AML-193 (cell line): ENCODE data around the gene AKR1C8.
"Not testable (repeated sequence)": the region's sequence is repeated elsewhere in the genome, so short reads cannot be mapped to it uniquely, and the experiment has no call there.

Experiments used
- DNase-seq, 2 experiments: peaks; one replicate each; lab custom pipeline; 2025; lab: John Stamatoyannopoulos, UW

The AKR1C8 gene

DNA sequence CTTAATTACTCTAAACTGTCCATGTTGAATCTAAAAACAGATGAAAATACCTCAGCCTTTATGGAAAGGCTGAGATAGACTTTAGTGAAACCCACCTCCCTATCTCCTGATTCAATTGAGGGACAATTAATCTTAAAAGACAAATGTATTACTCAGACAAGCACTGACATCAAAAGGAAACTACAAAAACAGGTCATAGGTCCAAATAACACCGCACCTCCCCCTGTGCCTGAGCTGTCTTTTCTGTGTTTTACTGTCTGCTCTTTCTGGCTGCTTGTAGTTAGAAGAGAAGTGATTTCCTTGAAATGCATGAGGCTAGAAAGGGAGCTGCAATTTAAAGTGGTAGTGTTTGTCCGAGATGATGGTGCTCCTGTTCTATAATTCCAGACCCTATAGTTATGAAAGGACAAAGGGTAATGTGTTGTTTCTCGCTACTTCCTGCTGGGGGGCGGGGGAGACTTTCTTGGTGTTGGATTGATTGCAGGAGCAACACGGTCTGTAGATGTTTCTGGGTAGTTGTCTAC, 16.0 kb downstream of the AKR1C8 start:
- no peak for DNase-seq

DNA sequence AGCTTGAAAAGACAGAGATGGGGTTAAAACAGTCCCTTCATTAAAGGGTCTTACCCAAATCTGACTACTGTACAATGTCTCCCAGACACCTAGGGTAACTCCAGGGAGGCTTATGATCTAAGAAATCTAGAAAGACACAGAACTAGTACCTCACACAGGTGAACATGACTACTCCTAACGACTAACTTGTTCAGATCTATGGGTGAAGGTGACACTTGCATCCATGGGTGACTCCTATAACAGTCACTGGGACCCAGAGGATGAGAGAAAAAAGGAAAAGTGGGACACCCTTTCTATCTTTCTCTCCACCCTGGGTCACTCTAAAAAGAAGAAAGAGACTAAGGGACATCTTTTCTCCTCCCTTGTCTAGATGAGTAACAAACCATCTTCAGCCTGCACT, 19.2 kb downstream of the AKR1C8 start:
- no peak for DNase-seq

DNA sequence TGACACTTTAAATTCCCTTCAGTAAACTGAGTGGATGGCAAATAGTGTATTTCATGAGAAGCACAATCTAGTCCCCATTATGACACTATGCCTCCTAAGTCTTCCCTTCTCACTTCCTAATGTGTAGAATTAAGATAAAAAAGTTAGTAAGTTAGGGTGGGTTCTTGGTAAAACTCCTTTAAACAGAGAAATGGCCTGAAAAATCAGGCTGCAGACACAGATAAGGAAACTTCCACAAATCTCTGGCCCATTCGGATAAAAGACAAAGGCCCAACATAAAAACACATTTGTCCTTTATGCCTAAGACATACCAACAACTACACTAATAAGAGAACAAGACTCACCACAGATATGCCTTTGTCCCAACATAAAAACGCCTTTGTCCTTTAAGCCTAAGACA, 21.5 kb downstream of the AKR1C8 start:
- DNase-seq: no peak

DNA sequence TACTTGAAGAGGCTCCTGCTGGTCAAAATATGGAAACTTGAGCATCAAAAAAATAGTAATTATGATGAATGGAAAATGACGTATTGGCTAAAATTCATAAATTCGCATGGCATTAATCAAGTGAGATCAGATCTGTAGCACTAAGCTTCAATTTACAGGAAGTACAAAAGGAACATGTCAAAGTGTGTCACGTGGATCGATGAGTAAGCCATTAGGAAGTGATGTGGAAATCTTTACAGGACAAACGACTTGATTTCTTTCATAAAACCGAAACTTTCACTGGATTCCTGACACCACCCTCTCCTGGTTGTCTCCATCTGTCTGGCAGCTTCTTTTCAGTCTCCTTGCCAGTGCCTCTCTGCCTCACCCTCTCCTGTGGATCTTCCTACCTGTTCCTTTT, 25.8 kb downstream of the AKR1C8 start:
- DNase-seq: no peak

DNA sequence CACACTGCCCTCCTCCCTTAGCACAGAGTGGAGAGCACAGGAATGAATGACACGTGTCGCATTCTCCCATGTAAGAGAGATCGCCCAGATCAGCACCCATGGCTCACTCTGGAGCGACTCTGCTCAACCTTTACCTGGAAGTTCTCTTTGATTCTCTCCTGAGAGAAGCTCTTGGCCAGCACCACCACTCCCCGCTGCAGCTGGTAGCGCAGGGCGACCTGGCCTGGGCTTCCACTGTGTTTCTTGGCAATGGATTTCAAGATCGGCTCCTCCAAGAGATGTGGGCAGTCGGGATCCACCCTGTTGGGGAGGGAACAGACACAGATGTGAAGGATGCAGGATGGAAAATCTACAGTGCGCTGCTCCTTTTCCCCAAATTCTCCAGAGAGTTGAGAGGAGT, 27.4 kb downstream of the AKR1C8 start:
- DNase-seq: no peak

DNA sequence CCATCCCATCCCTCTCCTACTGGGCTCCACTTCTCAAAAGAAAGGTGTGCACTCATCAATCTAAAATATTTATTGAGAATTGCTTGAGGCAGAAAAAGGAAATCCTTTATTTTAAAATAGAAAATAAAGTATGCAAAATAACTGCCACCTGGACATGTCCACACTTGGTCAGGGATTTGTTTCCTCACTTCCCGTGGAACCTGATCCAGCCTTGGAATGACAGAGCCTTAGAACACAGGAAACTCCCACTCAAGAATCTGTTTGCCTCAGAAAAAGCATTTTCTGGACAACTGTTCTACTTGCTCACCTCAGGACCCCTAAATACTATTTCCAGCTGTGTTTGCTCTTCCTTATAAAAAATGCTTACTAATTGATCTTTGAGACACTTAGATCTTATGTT, 29.0 kb downstream of the AKR1C8 start:
- DNase-seq: no peak

DNA sequence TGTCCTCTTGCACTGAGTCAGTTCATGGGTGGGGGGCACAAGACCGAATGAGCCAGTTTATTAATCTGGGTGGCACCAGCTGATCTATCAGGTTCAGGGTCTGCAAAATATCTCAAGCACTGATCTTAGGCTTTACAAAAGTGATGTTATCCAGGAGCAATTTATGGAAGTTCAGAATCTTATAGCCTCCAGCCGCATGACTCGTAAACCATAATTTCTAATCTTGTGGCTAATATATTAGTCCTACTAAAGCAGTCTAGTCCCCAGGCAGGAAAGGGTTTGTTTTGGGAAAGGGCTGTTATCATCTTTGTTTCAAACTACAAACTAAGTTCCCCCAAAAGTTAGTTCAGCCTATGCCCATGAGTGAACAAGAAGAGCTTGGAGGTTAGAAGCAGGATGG, 33.9 kb downstream of the AKR1C8 start:
- DNase-seq: no peak

DNA sequence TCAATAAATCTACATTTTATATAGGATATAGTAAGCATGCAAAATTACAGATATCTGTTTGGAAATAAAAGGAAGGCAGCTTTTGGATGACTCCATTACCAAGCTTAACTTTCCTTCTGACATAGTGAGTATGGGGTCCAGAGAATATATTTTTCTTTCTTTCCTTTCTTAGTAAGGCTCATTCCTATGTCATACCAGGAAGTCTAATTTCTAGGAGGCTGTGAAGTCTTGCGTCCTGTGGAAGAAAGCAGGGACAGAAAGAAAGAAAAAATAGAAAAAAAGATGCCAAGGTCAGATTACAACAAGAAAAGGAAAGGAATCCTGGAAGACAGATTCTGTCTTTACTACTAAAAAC, 36.3 kb downstream of the AKR1C8 start:
- no peak for DNase-seq

DNA sequence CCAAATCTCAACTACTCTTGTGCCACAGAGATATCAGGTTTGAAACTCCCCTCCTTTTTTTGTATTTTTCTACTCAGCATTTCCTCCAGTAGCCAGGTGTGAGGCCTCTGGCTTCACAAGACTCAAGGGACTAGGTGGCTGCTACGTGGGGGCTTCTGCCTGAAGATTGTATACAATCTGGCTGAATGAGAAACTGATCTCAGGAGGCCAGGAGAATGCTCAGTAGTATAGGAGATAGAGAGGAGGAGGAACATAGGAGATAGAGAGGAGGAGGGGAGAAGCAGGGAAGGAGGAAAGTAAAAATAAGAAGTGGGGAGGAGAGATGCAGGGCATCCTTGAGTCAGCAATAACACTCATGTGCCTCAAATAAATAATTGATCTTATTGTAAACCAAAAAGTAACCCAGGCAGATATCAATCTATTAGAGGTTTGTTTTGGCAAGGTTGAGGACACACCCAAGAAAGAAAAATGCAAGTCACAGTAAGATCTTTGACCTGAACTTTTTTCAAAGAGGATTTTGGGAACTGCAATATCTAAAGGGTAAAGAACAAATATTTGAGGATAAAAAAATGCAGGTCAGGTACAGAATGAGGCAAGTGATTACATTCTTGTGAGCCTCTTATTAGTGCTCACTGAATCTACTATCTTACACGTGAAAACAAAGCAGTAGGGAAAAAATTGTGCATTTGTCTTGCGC, 36.8 kb downstream of the AKR1C8 start:
- DNase-seq: no peak

DNA sequence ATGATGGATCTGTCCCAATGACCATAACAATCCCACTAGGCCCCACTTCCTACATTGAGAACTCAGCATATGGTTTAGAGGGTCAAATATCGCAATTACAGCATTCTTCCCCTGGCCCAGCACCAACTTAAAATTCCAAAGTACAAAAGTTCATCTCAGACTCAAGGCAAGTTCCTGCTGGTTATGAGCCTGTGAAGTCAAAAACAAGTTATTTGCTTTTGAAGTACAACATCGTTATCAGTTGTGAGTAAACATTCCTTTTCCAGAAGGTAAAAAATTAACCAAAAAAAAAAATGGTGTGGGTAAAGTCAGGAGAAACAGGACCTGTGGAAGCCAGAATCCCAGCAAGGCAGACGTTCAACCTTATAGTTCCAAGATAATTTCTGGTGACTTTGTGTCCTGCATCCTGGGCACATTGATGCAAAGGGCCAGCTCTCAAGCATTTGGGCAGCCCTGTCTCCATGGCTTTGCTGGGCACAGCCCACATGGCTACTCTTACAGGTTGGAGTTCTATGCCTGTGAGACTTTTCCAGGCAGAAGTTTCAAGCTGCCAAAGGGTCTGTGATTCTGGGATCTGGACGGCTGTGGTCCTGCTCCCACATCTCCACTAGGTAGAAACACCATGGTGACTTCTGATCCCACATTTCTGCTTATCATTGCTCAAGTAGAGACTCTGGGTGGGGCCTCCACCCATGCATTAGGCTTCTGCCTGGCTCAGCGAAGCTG, 37.5 kb downstream of the AKR1C8 start:
- no peak for DNase-seq

DNA sequence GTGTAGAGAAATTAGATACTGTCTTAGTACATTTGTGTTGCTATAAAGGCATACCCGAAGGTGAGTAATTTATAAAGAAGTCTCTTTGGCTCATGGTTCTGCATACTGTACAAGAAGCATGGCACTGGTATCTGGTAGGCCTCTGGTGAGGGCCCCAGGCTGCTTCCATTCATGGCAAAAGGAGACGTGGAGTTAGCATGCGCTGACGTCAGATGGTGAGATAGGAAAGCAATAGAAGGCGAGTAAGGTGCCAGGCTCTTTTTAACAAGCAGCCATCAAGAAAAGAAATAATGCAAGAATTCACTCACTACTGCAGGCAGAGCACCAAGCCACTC, 38.1 kb downstream of the AKR1C8 start:
- DNase-seq: no peak

DNA sequence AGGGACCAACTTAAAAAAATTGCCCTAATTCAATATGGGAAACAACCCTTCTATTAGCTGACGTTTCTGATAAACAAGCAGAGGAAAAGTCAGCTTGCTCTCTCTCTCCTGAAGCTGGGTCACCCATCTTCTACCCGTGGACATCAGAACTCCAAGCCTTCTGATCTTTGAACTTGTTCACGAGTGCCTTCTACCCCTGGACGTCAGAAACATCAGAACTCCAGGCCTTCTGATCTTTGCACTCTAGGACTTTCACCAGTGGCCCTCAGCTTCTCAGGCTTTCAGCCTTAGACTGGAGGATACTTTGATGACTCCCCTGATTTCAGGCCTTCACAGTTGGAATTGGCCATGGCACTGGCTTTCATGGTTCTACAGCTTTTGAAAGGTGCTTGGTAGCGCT, 41.8 kb downstream of the AKR1C8 start:
- no peak for DNase-seq

DNA sequence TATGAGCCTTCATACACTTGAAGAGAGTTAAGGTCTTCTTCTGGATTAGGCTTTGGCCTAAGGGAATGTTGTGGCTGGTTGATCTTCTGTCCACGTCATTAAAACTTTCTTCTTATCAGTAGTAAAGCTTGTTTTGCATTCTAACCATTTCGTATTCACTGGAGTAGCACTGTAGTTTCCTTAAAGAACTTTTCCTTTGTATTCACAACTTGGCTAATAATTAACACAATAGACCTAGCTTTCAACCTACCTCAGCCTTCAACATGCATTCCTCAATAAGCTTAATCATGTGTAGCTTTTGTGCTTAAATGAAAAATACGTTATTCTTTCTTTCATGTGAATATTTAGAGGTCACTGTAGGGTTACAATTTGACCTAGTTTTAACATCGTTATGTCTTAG, 42.8 kb downstream of the AKR1C8 start:
- DNase-seq: no peak

DNA sequence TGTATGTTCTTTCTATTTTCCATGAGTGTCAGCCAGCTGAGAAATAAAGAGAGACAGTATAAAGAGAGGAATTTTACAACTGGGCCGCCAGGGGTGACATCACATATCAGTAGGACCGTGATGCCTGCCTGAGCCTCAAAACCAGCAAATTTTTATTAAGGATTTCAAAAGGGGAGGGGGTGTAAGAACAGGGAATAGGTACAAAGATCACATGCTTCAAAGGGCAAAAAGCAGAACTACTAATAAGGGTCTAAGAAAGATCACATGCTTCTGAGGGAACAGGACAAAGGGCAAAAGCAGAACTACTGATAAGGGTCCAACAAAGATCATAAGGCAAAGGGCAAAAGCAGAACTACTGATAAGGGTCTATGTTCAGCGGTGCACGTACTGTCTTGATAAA, 47.3 kb downstream of the AKR1C8 start:
- not testable (repeated sequence) for DNase-seq

DNA sequence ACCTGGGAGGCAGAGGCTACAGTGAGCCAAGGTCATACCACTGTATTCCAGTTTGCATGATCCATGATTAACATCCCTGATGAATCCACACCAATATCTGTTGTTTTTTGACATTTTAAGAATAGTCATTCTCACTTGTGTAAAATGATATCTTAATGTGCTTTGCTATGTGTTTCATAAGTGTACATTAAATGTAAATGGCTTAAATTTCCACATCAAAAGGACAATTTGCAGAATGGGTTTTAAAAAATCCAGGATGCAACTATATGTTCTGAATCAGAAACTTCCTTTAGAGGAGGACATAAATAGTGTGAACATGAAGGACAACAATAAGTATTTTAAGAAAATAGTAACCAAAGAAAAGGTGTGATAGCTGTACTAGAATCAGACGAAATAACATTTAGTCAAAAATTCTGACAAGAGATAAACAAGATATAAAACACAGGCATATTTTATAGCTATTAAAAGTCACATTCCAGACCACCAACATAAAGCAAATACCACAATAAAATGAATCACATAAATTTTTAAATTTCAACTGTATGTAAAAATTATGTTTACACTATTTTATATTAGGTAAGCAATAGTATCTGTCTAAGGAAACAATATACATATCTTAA, 48.4 kb downstream of the AKR1C8 start:
- no peak for DNase-seq

DNA sequence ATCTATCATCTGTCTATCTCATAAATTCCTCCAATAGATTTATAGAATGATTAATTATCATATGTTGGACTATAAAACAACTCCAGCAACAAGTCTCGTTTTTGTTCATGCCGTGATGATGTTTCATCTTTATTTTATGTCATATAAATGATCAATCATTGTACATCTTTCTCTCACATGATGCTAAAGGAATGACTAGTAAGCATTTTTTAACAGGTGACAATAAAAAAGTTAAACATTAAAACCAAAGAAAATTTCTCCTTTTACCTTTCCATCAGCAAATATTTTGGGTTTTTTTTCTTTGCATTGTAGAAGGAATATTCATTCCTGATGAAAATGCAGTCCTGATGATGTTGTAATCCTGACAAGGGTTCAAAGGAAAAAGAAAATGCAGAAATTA, 49.4 kb downstream of the AKR1C8 start:
- no peak for DNase-seq

DNA sequence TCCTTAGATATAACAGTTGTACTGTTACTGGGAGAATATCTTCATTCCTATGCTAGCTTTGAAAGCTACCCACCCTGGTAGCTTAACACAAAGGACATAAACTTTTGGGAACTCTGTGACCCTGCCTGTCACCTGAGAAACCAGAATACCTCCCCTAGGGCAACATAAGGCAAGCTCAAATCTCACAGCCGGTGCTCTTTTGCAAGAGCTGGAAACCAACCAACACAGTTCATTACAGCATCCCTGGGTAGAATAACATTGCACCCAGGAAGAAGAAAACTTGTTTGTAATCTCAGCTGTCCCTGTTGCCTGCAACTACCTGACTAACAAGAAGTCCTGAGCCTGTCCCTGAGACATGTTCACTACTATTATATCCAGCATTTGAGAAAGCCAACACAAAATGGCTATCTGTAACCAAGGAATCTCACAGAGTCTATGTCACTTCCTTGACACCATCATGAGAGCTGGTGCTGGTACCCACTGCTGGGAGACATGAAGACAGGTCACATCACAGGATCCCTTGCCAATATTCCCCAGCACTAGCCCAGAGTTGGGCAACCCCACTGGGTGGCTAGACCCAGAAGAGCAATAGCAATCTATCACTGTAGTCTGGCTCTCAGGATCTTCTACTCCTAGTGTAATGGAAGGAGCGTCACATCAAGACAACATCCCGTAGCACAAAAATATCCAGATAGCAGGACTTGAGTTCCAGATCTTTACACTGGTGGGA, 59.5 kb downstream of the AKR1C8 start:
- DNase-seq: no peak

DNA sequence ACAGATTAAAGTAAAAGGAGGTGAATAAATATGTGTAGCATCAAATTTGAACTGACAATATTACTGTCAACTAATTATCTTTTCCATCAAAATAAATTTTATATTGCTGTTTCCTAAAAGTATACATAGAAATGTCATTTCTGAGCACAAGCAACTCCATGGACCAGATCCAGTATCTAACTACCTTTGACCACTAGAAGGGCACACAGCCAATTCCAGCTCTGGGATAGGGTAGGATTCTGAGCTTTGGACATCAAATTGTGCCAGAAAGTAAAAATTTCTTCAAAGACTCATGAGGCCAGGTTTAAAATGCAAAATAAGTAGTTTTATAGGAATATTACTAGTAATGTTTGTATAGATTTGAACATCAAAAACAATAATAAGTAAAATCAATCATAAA, 61.1 kb downstream of the AKR1C8 start:
- DNase-seq: no peak

DNA sequence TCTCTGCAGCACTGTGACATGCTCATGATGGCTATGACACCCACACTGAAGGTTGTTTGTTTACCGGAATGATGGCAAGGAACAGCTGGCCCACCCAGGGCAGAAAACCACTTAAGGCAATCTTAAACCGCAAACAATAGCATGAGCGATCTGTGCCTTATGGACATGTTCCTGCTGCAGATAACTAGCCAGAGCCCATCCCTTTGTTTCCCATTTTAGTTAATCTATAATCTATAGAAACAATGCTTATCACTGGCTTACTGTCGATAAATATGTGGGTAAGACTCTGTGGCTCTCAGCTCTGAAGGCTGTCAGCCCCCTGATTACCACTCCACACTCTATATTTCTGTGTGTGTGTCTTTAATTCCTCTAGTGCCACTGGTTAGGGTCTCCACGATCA, 65.0 kb downstream of the AKR1C8 start:
- DNase-seq: not testable (repeated sequence)

DNA sequence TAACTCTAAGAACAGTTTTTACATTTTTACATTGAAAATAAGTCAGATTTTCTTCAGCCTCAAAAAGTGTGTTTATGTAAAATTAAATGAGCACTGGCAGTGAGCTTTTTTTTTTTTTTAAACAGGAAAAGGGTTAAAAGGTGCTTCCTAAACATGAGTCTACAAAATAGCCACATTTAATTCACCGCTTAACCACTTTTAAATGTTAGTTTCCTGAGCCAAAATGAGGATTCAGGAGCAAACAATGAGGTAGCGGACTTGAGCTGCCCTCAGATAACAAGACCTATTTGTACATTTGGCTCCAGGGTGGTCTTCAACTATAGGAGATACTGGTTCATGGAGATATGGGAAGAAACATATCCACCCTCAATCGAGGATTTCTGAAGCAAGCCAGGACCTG, 67.9 kb downstream of the AKR1C8 start:
- no peak for DNase-seq

DNA sequence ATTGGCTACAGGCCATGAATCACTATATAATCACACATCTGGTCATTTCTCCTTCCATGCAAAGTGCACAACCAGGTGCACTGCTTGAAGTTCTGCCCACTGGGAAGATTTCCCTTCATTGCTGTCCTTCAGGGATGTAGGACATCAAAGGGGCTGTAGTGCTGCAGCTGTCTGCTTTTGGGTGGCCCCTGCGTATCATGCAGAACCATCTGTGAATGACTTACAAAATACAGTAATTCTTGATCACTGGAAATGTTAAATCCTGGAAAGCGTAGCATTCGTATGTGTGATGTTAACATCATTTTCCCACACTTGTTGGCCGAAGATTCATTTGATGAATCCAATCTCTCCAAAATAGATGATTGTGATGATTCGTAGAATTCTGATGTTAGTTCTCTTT, 68.3 kb downstream of the AKR1C8 start:
- DNase-seq: no peak

DNA sequence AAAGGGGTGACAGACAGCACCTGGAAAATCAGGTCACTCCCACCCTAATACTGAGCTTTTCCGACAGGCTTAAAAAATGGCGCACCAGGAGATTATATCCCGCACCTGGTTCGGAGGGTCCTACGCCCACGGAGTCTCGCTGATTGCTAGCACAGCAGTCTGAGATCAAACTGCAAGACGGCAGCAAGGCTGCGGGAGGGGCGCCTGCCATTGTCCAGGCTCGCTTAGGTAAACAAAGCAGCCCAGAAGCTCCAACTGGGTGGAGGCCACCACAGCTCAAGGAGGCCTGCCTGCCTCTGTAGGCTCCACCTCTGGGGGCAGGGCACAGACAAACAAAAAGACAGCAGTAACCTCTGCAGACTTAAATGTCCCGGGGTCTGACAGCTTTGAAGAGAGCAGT, 75.1 kb downstream of the AKR1C8 start:
- not testable (repeated sequence) for DNase-seq
